Osteoblast (primary cell): ENCODE measurements around the gene EMC8. TPM values are rescaled to one million over a fixed set of nuclear protein-coding genes. Genes with fewer than 3 reads are reported as not detected.

Source experiments
- DNase-seq: peaks from one replicate; pipeline ENCODE4 v3.0.0; 2011; ENCODE audit warnings: low spot score, mixed read lengths; ENCODE audit not compliant: insufficient read length; ENCODE audit errors: missing footprints
- H2AFZ ChIP-seq: 2 replicates; pipeline ENCODE4 v1.6.0; 2011; ENCODE audit warnings: mild to moderate bottlenecking, low read length
- H3K27ac ChIP-seq: 2 replicates; pipeline ENCODE4 v1.5.1; 2011; ENCODE audit warnings: mild to moderate bottlenecking, low read depth, low read length, moderate library complexity
- H3K27me3 ChIP-seq: 2 replicates; pipeline ENCODE4 v1.6.0; 2012; ENCODE audit warnings: mild to moderate bottlenecking, control low read depth, inconsistent platforms, low read length, moderate library complexity; ENCODE audit not compliant: insufficient read depth
- H3K36me3 ChIP-seq: 2 replicates; pipeline ENCODE4 v1.5.1; 2011; ENCODE audit warnings: mild to moderate bottlenecking, low read length, control low read depth, moderate library complexity; ENCODE audit not compliant: insufficient read depth
- H3K4me1 ChIP-seq: 2 replicates; pipeline ENCODE4 v1.5.1; 2011; ENCODE audit warnings: mild to moderate bottlenecking, low read length, control low read depth, moderate library complexity; ENCODE audit not compliant: insufficient read depth
- H3K4me2 ChIP-seq: 2 replicates; pipeline ENCODE4 v1.6.0; 2011; ENCODE audit warnings: mild to moderate bottlenecking, low read length; ENCODE audit not compliant: insufficient read depth
- H3K4me3 ChIP-seq: fragments of 200-600 bp; sonication (generic); 3 replicates; pipeline ENCODE4 v1.5.1; 2012; ENCODE audit warnings: mild to moderate bottlenecking, low read length, inconsistent platforms; ENCODE audit not compliant: insufficient read depth
- H3K79me2 ChIP-seq: 2 replicates; pipeline ENCODE4 v1.6.0; 2012; ENCODE audit warnings: mild to moderate bottlenecking, low read length, control low read depth, inconsistent platforms; ENCODE audit not compliant: insufficient read depth
- H3K9me3 ChIP-seq: 2 replicates; pipeline ENCODE4 v1.5.1; 2011; ENCODE audit warnings: low read depth, low read length, control low read depth
- H4K20me1 ChIP-seq: 2 replicates; pipeline ENCODE4 v1.6.0; 2012; ENCODE audit warnings: mild to moderate bottlenecking, low read length, control low read depth; ENCODE audit not compliant: insufficient read depth
- total RNA-seq: library from RNA; depleted of rRNA; stranded (reverse); fragments of >200 nt; gene quantifications from 2 replicates; pipeline ENCODE4 v1.2.3, GENCODE V29; 2012
- TF ChIP-seq, protein P1 (sequence below): IDR thresholded peaks from 2 replicates; pipeline ENCODE4 v1.5.1; 2011; ENCODE audit warnings: mild to moderate bottlenecking, low read depth, low read length, moderate library complexity; ENCODE audit errors: extremely low read depth

The EMC8 gene
- total RNA-seq, 1 donor: 28.6 TPM

DNA sequence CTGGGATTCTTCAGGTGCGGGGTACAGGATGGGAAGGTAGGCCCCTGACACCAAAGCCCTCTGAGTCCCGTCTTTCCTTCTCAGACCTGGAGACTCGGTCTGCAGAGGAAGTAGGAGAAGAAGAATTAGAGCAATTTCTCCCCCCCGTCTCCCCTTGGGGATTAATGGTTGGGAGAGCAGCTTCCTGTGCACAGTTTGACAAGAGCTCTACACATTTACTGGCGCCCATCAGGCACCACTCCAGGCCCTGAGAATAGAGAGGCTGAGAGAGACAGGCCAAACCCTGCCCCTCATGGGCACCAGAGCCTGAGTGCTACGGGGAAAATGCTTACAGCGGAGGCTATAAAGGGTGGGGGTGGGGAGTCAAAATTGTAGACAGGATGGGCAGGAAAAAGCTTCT lies 44.9 kb downstream of the EMC8 start:
- H4K20me1 ChIP-seq: no peaks in the 10 kb centered on the region
- no peak overlapping the region for H2AFZ ChIP-seq
- H3K4me1 ChIP-seq: peaks cover 19% of the 10 kb centered on the region
- H3K27ac ChIP-seq: no peak overlapping the region
- H3K27me3 ChIP-seq: peaks cover 4% of the 10 kb centered on the region
- DNase-seq: peak; percentile 42
- H3K9me3 ChIP-seq: no peaks in the 10 kb centered on the region
- H3K79me2 ChIP-seq: no peaks in the 10 kb centered on the region
- H3K4me2 ChIP-seq: no peak overlapping the region
- no peaks in the 10 kb centered on the region for H3K36me3 ChIP-seq
- no peak overlapping the region for H3K4me3 ChIP-seq
- TF ChIP-seq, protein P1, sequence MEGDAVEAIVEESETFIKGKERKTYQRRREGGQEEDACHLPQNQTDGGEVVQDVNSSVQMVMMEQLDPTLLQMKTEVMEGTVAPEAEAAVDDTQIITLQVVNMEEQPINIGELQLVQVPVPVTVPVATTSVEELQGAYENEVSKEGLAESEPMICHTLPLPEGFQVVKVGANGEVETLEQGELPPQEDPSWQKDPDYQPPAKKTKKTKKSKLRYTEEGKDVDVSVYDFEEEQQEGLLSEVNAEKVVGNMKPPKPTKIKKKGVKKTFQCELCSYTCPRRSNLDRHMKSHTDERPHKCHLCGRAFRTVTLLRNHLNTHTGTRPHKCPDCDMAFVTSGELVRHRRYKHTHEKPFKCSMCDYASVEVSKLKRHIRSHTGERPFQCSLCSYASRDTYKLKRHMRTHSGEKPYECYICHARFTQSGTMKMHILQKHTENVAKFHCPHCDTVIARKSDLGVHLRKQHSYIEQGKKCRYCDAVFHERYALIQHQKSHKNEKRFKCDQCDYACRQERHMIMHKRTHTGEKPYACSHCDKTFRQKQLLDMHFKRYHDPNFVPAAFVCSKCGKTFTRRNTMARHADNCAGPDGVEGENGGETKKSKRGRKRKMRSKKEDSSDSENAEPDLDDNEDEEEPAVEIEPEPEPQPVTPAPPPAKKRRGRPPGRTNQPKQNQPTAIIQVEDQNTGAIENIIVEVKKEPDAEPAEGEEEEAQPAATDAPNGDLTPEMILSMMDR: no peak

DNA sequence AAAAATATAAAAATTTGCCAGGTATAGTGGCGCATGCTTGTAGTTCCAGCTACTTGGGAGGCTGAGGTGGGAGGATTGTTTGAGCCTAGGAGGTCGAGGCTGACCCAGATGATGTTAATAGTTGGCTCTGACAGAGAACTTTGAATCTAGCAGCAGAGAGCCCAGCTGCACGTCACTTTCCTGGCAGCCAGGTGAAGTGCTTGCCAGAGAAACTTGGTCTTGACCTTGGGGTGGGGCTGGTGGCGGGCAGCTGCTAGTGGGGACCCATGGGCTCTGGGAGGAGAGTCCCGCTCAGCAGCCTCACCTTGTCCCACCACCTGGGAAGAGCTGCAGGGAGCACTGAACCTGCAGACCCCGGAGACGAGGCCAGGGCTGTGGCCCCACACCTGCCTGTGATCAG lies 45.4 kb downstream of the EMC8 start:
- Histone ChIP-seq H4K20me1 (no peaks in the 10 kb centered on the region), H3K4me2 (no peak overlapping the region), H3K27ac (no peak overlapping the region), H2AFZ (no peak overlapping the region), H3K27me3 (peaks cover under 1% of the 10 kb centered on the region), H3K4me1 (peaks cover 19% of the 10 kb centered on the region), H3K79me2 (no peaks in the 10 kb centered on the region), H3K9me3 (no peaks in the 10 kb centered on the region), H3K4me3 (no peak overlapping the region), H3K36me3 (no peaks in the 10 kb centered on the region)
- TF ChIP-seq, protein P1: no peak
- DNase-seq: no peak

DNA sequence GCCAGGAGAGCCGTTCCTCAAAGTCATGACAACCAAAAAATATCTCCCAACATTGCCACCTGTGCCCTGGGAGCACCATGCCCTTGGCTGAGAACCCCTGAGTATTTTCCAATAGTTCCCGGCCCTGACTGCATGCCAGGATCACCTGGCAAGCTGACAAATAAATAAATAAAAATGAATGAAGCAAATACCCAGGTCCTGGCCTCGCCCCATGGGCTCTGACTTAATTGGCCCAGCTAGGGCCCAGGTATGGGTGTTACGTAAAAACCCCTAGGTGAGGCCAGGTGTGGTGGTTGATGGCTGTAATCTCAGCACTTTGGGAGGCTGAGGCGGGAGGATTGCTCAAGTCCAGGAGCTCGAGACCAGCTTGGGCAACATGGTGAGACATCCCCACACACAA lies 45.8 kb downstream of the EMC8 start:
- H2AFZ ChIP-seq: no peak overlapping the region
- TF ChIP-seq, protein P1: no peak
- H3K27me3 ChIP-seq: no peaks in the 10 kb centered on the region
- peak; percentile 6 for DNase-seq
- no peak overlapping the region for H3K4me2 ChIP-seq
- H3K36me3 ChIP-seq: no peaks in the 10 kb centered on the region
- H3K79me2 ChIP-seq: no peaks in the 10 kb centered on the region
- no peaks in the 10 kb centered on the region for H3K9me3 ChIP-seq
- no peaks in the 10 kb centered on the region for H4K20me1 ChIP-seq
- no peak overlapping the region for H3K27ac ChIP-seq
- no peak overlapping the region for H3K4me3 ChIP-seq
- H3K4me1 ChIP-seq: peaks cover 19% of the 10 kb centered on the region

DNA sequence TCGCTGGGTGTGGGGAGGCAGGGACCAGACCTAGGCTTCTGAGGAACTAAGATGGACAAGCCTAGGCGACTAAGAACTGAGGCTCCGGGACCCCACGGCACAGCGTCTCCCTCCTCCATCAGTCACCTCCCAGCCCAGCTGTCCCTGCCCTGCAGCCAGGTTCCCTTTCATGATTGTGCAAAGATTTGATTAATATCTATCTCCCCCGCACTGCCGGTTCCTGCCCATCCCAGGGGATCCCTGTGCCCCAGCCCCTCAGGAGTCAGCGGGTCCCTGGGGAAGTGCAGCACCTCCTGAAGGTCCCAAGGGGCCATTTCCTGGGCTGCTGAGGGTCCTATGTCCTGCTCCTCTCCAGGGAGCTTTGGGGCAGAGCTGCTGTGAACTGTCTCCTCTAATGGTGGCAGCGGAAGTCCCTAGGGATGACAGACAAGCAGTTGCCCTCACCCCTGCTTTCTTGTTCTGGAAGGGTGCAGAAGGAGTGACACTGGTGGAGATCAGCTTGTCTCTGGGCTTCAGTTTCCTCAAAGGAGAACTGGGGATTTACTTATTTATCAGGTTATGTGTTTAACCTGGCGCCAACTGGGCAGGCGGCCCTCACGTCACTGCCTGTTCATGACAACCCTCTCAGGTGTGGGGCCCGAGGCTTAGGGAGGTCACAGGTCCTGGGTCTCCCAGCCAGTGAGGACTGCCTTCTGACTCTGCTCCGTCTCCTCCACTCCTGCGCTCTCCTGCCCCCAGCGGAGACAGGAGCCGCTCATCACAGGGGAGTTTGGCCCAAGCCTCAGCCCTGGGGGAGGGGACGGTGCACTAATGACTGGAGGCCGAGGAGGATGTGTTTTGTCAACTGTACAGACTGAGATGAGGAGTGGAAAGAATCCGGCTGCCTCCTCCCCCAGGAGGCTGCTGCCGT lies 46.6 kb downstream of the EMC8 start:
- peak; percentile 83 for DNase-seq
- no peaks in the 10 kb centered on the region for H3K27me3 ChIP-seq
- H3K9me3 ChIP-seq: no peaks in the 10 kb centered on the region
- TF ChIP-seq, protein P1: no peak
- H3K4me3 ChIP-seq: no peak overlapping the region
- H3K79me2 ChIP-seq: no peaks in the 10 kb centered on the region
- H3K4me1 ChIP-seq: peaks cover 19% of the 10 kb centered on the region
- no peaks in the 10 kb centered on the region for H4K20me1 ChIP-seq
- H3K4me2 ChIP-seq: no peak overlapping the region
- H2AFZ ChIP-seq: no peak overlapping the region
- H3K27ac ChIP-seq: no peak overlapping the region
- no peaks in the 10 kb centered on the region for H3K36me3 ChIP-seq
